ENCODE measurements around the gene FZD4.

The FZD4 gene

GRCh38 chr11:86999859-87000753 lies 44.9 kb upstream of the FZD4 start:
- H3K4me1 ChIP-seq (ENCODE audit: control insufficient read depth, insufficient read depth, low read length): no peaks in the 10 kb centered on the region
- ChIA-PET POLR2A (interaction anchor here (1.4 kb wide), 1 partner anchor 45 kb away, joined by 10 read pairs; the partner anchor contains the start of gene FZD4), CTCF (interaction anchor here (1.4 kb wide), 1 partner anchor 291 kb away, joined by 6 read pairs; no protein-coding TSS in a partner anchor)
- H3K4me3 ChIP-seq (ENCODE audit: low read depth, low read length): no peak overlapping the region
- H3K27ac ChIP-seq (ENCODE audit: extremely low read depth, low read depth, low read length): no peak overlapping the region
- no peak for TF ChIP-seq ZNF639 (tag by site-specific recombination; IDR thresholded peaks at IDR 0.05)
- peak; percentile 86 for TF ChIP-seq TRIM28 (IDR thresholded peaks at IDR 0.05; ENCODE audit: borderline replicate concordance, low read length)
- peak; percentile 24; the same call in 1 of the 2 replicates for TF ChIP-seq ZIC2 (tag by site-specific recombination; IDR thresholded peaks at IDR 0.05)
- peak; percentile 69; the same call in 1 of the 2 replicates for TF ChIP-seq TCF7L2 (IDR thresholded peaks at IDR 0.05; ENCODE audit: borderline replicate concordance, low read depth, low read length)
- H3K36me3 ChIP-seq (ENCODE audit: control insufficient read depth in 2 of 2, insufficient read depth in 1 of 2, low read length in 2 of 2): no peaks in the 10 kb centered on the region
- no peaks in the 10 kb centered on the region for H3K9me3 ChIP-seq (ENCODE audit: control insufficient read depth, insufficient read depth, low read depth, low read length)

GRCh38 chr11:86999388-86999787 lies 44.2 kb upstream of the FZD4 start:
- Histone ChIP-seq H3K4me3 (ENCODE audit: low read depth, low read length) (no peak overlapping the region), H3K4me1 (ENCODE audit: control insufficient read depth, insufficient read depth, low read length) (no peaks in the 10 kb centered on the region), H3K9me3 (ENCODE audit: control insufficient read depth, insufficient read depth, low read depth, low read length) (no peaks in the 10 kb centered on the region), H3K27ac (ENCODE audit: extremely low read depth, low read depth, low read length) (no peak overlapping the region), H3K36me3 (ENCODE audit: control insufficient read depth in 2 of 2, insufficient read depth in 1 of 2, low read length in 2 of 2) (no peaks in the 10 kb centered on the region)
- TF ChIP-seq ZNF585B (tag by site-specific recombination; IDR thresholded peaks at IDR 0.05): no peak
- no peak for TF ChIP-seq ZSCAN18 (tag by site-specific recombination; IDR thresholded peaks at IDR 0.05)
- TF ChIP-seq ZNF660 (tag by site-specific recombination; IDR thresholded peaks at IDR 0.05): no peak
- TF ChIP-seq ZNF426 (tag by site-specific recombination; IDR thresholded peaks at IDR 0.05): no peak
- TF ChIP-seq ZNF416 (tag by site-specific recombination; IDR thresholded peaks at IDR 0.05): no peak
- no peak for TF ChIP-seq ZSCAN23 (tag by site-specific recombination; IDR thresholded peaks at IDR 0.05)
- no peak for TF ChIP-seq ZIC2 (tag by site-specific recombination; IDR thresholded peaks at IDR 0.05)
- no peak for TF ChIP-seq ZNF18 (tag by site-specific recombination; IDR thresholded peaks at IDR 0.05)
- TF ChIP-seq ZNF510 (tag by site-specific recombination; IDR thresholded peaks at IDR 0.05; ENCODE audit: insufficient replicate concordance): no peak
- TF ChIP-seq ZNF433 (tag by site-specific recombination; IDR thresholded peaks at IDR 0.05; ENCODE audit: low read depth): no peak
- TF ChIP-seq ZNF114 (tag by site-specific recombination; IDR thresholded peaks at IDR 0.05): no peak
- no peak for TF ChIP-seq ZSCAN5A (tag by site-specific recombination; IDR thresholded peaks at IDR 0.05)
- no peak for TF ChIP-seq AEBP2 (tag by site-specific recombination; IDR thresholded peaks at IDR 0.05; ENCODE audit: borderline replicate concordance)
- TF ChIP-seq ZNF658 (tag by site-specific recombination; IDR thresholded peaks at IDR 0.05): no peak
- no peak for TF ChIP-seq HOXD13 (CRISPR knock-in tag; IDR thresholded peaks at IDR 0.05; ENCODE audit: borderline replicate concordance)
- TF ChIP-seq ZNF175 (tag by site-specific recombination; IDR thresholded peaks at IDR 0.05): no peak
- TF ChIP-seq SCRT1 (tag by site-specific recombination; IDR thresholded peaks at IDR 0.05; ENCODE audit: borderline replicate concordance): no peak
- no peak for TF ChIP-seq SP2 (tag by site-specific recombination; IDR thresholded peaks at IDR 0.05)
- ChIA-PET POLR2A (interaction anchor here (1.4 kb wide), 1 partner anchor 44 kb away, joined by 10 read pairs; the partner anchor contains the start of gene FZD4), CTCF (interaction anchor here (1.4 kb wide), 1 partner anchor 292 kb away, joined by 6 read pairs; no protein-coding TSS in a partner anchor)

All from HEK293 (cell line).